Calu3 (cell line): Measurements from ENCODE around the gene PPFIA1. TPM values are rescaled to one million over a fixed set of nuclear protein-coding genes. Genes with fewer than 3 reads are reported as not detected.

ENCODE experiments used
- BruUV-seq: library from RNA; stranded (reverse); fragments of 400-500 nt; replicated peaks from 2 replicates; lab custom pipeline; 2021; lab: Mats Ljungman, UMichigan
- CTCF ChIA-PET: fragments of 300-600 bp; sonication (Branson Sonifier 250); formaldehyde crosslinking; loops from one replicate; lab custom pipeline; 2022; ENCODE audit warnings: antibody characterized with exemption; lab: Charles Lee
- DNase-seq: peaks from one replicate; pipeline ENCODE4 v3.0.0; 2022
- H3K27ac Mint-ChIP-seq: one replicate; pipeline ENCODE4 v1.8.0; 2022; ENCODE audit warnings: mixed read lengths; ENCODE audit not compliant: unreplicated experiment
- H3K27me3 Mint-ChIP-seq: one replicate; pipeline ENCODE4 v1.8.0; 2022; ENCODE audit warnings: mixed read lengths; ENCODE audit not compliant: unreplicated experiment
- H3K36me3 Mint-ChIP-seq: one replicate; pipeline ENCODE4 v1.8.0; 2022; ENCODE audit warnings: mild to moderate bottlenecking, moderate library complexity, mixed read lengths; ENCODE audit not compliant: insufficient read depth, unreplicated experiment
- H3K4me1 Mint-ChIP-seq: one replicate; pipeline ENCODE4 v1.8.0; 2022; ENCODE audit warnings: mild to moderate bottlenecking, low read depth, mixed read lengths; ENCODE audit not compliant: unreplicated experiment
- H3K4me3 Mint-ChIP-seq: one replicate; pipeline ENCODE4 v1.8.0; 2022; ENCODE audit warnings: mild to moderate bottlenecking, low read depth, moderate library complexity, mixed read lengths; ENCODE audit not compliant: unreplicated experiment
- H3K9me3 Mint-ChIP-seq: one replicate; pipeline ENCODE4 v1.8.0; 2022; ENCODE audit warnings: low read depth, mixed read lengths; ENCODE audit not compliant: unreplicated experiment
- intact Hi-C: fragments of 100-400 bp; cut with micrococcal nuclease; formaldehyde crosslinking; loops from one replicate; pipeline ENCODE4 v1.10.0; 2022; ENCODE audit not compliant: unreplicated experiment
- total RNA-seq: library from RNA; stranded (reverse); gene quantifications from 2 replicates; pipeline ENCODE4 v1.2.3, GENCODE V29; 2022
- TF ChIP-seq, protein P1 (sequence below): fragments of 200-600 bp; IDR thresholded peaks from one replicate; pipeline ENCODE4 v1.8.0; 2022; ENCODE audit warnings: antibody characterized with exemption; ENCODE audit not compliant: unreplicated experiment

PPFIA1 gene
- total RNA-seq, 1 experiment from 2014 or later, result 84.0 TPM

DNA sequence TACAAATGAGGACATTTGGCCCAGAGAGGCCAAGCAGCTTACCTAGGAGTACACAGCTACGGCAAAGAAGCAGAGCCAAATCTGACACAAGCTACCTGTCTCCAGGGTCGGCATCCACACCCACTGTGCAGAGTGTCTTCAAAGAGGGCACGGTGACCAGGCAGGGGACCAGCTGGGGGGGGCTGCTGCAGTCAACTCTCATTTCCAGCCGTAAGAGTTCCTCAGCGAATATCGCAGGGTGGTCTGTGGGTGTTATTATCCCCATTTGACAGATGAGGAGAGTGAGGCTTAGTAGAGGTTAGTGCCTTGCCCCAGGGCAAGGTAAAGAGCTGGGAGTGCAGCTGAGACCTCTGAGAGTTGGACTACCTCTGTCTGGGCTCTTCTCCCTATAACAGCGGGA, 7.1 kb upstream of the PPFIA1 start:
- no TSS peak for BruUV-seq
- H3K4me3 Mint-ChIP-seq, result no peak overlapping the region
- CTCF ChIA-PET, result no interaction called here
- intact Hi-C loops, result loop anchor here (10.0 kb wide), 1 partner anchor 101 kb away; no protein-coding TSS in a partner anchor
- no peak overlapping the region for H3K27ac Mint-ChIP-seq
- TF ChIP-seq, protein P1, sequence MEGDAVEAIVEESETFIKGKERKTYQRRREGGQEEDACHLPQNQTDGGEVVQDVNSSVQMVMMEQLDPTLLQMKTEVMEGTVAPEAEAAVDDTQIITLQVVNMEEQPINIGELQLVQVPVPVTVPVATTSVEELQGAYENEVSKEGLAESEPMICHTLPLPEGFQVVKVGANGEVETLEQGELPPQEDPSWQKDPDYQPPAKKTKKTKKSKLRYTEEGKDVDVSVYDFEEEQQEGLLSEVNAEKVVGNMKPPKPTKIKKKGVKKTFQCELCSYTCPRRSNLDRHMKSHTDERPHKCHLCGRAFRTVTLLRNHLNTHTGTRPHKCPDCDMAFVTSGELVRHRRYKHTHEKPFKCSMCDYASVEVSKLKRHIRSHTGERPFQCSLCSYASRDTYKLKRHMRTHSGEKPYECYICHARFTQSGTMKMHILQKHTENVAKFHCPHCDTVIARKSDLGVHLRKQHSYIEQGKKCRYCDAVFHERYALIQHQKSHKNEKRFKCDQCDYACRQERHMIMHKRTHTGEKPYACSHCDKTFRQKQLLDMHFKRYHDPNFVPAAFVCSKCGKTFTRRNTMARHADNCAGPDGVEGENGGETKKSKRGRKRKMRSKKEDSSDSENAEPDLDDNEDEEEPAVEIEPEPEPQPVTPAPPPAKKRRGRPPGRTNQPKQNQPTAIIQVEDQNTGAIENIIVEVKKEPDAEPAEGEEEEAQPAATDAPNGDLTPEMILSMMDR, result no peak
- H3K27me3 Mint-ChIP-seq, result peaks cover 14% of the 10 kb centered on the region
- no peaks in the 10 kb centered on the region for H3K9me3 Mint-ChIP-seq
- no peak for DNase-seq
- peaks cover 8% of the 10 kb centered on the region for H3K4me1 Mint-ChIP-seq
- no peaks in the 10 kb centered on the region for H3K36me3 Mint-ChIP-seq

DNA sequence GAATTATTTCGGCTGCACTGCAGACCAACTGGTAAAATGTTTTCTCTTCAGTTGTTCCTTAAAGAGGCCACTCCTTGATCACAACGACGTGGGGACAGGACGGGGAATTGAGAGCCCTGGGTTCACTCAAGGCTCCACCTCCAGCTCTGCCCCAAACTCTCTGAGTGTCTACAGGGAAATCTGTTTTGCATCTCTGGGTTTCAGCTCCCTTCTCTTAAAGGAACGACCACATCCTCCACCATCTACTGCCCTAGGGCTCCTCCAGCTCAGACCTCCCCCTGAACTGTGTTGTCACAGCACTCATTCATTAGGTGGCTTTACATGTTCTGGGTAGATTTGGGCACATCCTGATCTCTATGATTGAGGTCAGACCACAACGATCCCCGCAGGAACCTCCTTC, 5.1 kb upstream of the PPFIA1 start:
- Mint-ChIP-seq H3K27ac (no peak overlapping the region), H3K4me3 (no peak overlapping the region), H3K4me1 (peaks cover 8% of the 10 kb centered on the region), H3K27me3 (peaks cover 14% of the 10 kb centered on the region), H3K36me3 (peaks cover 11% of the 10 kb centered on the region), H3K9me3 (no peaks in the 10 kb centered on the region)
- DNase-seq, result no peak
- CTCF ChIA-PET, result no interaction called here
- BruUV-seq, result no TSS peak
- intact Hi-C loops, result loop anchor here (10.0 kb wide), 1 partner anchor 99 kb away; no protein-coding TSS in a partner anchor
- TF ChIP-seq, protein P1, result no peak

- no peak for DNase-seq
These were observed 3.0 kb upstream of the PPFIA1 start for GRCh38 chr11:70267405-70267950.

DNA sequence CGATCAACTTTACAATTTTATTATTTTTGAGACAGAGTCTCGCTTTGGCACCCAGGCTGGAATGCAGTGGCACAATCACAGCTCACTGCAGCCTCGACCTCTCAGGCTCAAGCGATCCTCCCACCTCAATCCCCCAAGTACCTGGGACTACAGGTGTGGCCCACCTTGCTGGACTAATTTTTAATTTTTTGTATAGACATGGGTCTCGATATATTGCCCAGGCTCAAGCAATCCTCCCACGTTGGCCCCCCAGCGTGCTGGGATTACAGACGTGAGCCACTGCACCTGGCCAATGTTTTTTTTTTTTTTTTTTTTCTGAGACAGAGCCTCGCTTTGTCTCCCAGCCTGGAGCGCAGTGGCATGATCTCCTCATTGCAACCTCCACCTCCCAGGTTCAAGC, 2.0 kb upstream of the PPFIA1 start:
- H3K27me3 Mint-ChIP-seq, result peaks cover 14% of the 10 kb centered on the region
- TF ChIP-seq, protein P1, result no peak
- DNase-seq, result no peak
- no peaks in the 10 kb centered on the region for H3K9me3 Mint-ChIP-seq
- H3K36me3 Mint-ChIP-seq, result peaks cover 41% of the 10 kb centered on the region
- CTCF ChIA-PET, result interaction anchor here (0.6 kb wide), 1 partner anchor 14 kb away, joined by 4 read pairs; no protein-coding TSS in a partner anchor
- BruUV-seq, result no TSS peak
- intact Hi-C loops, result loop anchor here (10.0 kb wide), 1 partner anchor 96 kb away; no protein-coding TSS in a partner anchor
- H3K27ac Mint-ChIP-seq, result no peak overlapping the region
- H3K4me1 Mint-ChIP-seq, result peaks cover 26% of the 10 kb centered on the region
- H3K4me3 Mint-ChIP-seq, result no peak overlapping the region

More at GRCh38 chr11:70267405-70267950, 3.0 kb upstream of the PPFIA1 start:
- peaks cover 18% of the 10 kb centered on the region for H3K4me1 Mint-ChIP-seq
- BruUV-seq, result no TSS peak
- intact Hi-C loops, result loop anchor here (10.0 kb wide), 1 partner anchor 97 kb away; no protein-coding TSS in a partner anchor
- no peak overlapping the region for H3K27ac Mint-ChIP-seq
- H3K4me3 Mint-ChIP-seq, result no peak overlapping the region
- H3K36me3 Mint-ChIP-seq, result peaks cover 31% of the 10 kb centered on the region
- CTCF ChIA-PET, result interaction anchor here (0.7 kb wide), 2 partner anchors 172 to 816 kb away, joined by 3 to 4 read pairs; no protein-coding TSS in a partner anchor
- no peaks in the 10 kb centered on the region for H3K9me3 Mint-ChIP-seq
- TF ChIP-seq, protein P1, result no peak
- peaks cover 14% of the 10 kb centered on the region for H3K27me3 Mint-ChIP-seq
